Stimulated activated CD8-positive, alpha-beta memory T cell treated with anti-CD3 and anti-CD28 coated beads, Interleukin-15, amount 100 ng/mL, for 48 hours (primary cell): ENCODE data around the gene ENOSF1.

ENCODE experiments used
- DNase-seq, 2 donors: peaks; one replicate each; pipeline ENCODE4 v3.0.0-alpha.2; 2020; ENCODE audit warnings: low read depth in 2 of 2

The ENOSF1 gene

GRCh38 chr18:673769-674168, 38.7 kb downstream of the ENOSF1 start:
- DNase-seq = no peak

- DNase-seq = no peak
Observed at GRCh38 chr18:673317-673716, 39.1 kb downstream of the ENOSF1 start.

GRCh38 chr18:671405-671804, 41.0 kb downstream of the ENOSF1 start:
- no peak for DNase-seq

- no peak for DNase-seq
Observed at GRCh38 chr18:670522-670921, 41.9 kb downstream of the ENOSF1 start.

- no peak for DNase-seq
Observed at GRCh38 chr18:669077-669476, 43.4 kb downstream of the ENOSF1 start.

GRCh38 chr18:668260-668659, 44.2 kb downstream of the ENOSF1 start:
- DNase-seq = no peak

GRCh38 chr18:666628-667027, 45.8 kb downstream of the ENOSF1 start:
- no peak for DNase-seq

- no peak for DNase-seq
Observed at GRCh38 chr18:666177-666576, 46.3 kb downstream of the ENOSF1 start.

- no peak for DNase-seq
Observed at GRCh38 chr18:662197-662596, 50.2 kb downstream of the ENOSF1 start.

GRCh38 chr18:659597-659996, 52.8 kb downstream of the ENOSF1 start:
- no peak for DNase-seq

- no peak for DNase-seq
Observed at GRCh38 chr18:658947-659533, 53.4 kb downstream of the ENOSF1 start.

GRCh38 chr18:658001-658946, 54.2 kb downstream of the ENOSF1 start:
- peak; percentile 65 to 69 for DNase-seq

- peak; percentile 51 to 53 for DNase-seq
Observed at GRCh38 chr18:657311-658000, 55.0 kb downstream of the ENOSF1 start, which contains the start of gene TYMS. Gene TYMS (plus strand): TSS chr18:657653. CDS start chr18:657743, 90 bp downstream.

GRCh38 chr18:655445-655844, 57.0 kb downstream of the ENOSF1 start:
- no peak for DNase-seq

- no peak for DNase-seq
Observed at GRCh38 chr18:654601-655000, 57.8 kb downstream of the ENOSF1 start.

GRCh38 chr18:653512-653911, 58.9 kb downstream of the ENOSF1 start:
- DNase-seq = no peak

- no peak for DNase-seq
Observed at GRCh38 chr18:652131-652530, 60.3 kb downstream of the ENOSF1 start.

GRCh38 chr18:650428-650858, 62.0 kb downstream of the ENOSF1 start:
- no peak for DNase-seq

- DNase-seq = no peak
Observed at GRCh38 chr18:649341-649740, 63.1 kb downstream of the ENOSF1 start.

GRCh38 chr18:647304-647703, 65.1 kb downstream of the ENOSF1 start:
- DNase-seq = no peak

GRCh38 chr18:644395-645004, 67.9 kb downstream of the ENOSF1 start:
- DNase-seq = peak; percentile 16 to 41

- no peak for DNase-seq
Observed at GRCh38 chr18:641224-641623, 71.2 kb downstream of the ENOSF1 start.
